DMS53 treated with DMSO at 0.1 percent for 48 hours (cell line): ENCODE results near the gene SH3BP4.
"Not testable (repeated sequence)": the region's sequence is repeated elsewhere in the genome, so short reads cannot be mapped to it uniquely, and the experiment has no call there.

Source experiments
- DNase-seq: peaks from one replicate; lab custom pipeline; 2025; ENCODE audit not compliant: unreplicated experiment; lab: John Stamatoyannopoulos, UW

Gene SH3BP4

DNA sequence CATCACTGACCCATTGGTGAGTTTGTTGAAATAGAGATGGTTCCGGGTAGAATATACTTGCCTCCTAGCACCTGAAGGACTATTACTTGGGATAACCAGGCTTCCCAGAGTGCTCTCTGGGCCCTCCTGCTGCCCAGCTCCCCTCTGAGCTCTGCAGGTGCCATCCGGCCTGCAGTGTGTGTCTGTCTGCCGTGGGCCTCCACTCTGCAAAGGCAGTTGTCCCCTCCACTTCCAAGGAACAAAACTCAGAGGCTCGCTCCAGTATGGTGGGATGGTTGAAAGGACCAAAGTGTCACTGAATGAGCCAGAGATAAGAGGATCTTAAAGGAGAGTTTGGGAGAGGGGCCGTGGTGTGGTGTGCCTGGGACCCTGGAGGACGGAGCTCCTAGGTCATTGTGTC, 57.3 kb downstream of the SH3BP4 start:
- DNase-seq = no peak

DNA sequence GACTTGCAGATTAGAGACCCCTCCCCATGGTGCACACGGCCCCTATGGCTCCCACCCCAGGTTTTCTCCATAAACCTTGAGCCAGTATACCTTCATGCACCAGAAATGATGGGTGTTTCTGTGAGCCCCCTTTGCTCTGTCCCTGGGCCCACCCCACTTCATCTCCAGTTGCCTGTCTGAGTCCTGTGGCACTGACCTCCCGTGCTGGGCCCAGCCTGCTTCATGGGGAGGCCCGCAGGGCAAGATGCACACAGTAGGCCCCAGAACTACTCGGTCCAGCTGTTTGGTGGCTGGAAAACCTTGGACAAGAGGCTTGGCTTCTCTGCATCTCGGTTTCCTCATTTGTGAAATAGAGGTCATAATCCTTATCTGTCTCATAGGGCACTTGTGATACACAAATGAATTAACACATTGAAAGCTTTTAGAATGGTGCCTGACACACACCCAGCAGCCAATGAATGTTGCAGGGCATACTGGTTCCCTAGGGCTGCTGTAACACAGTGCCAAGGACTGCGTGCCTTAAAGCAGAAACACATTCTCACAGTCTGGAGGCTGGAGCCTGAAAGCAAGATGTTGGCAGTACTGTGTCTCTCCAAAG, 58.4 kb downstream of the SH3BP4 start:
- DNase-seq = no peak

DNA sequence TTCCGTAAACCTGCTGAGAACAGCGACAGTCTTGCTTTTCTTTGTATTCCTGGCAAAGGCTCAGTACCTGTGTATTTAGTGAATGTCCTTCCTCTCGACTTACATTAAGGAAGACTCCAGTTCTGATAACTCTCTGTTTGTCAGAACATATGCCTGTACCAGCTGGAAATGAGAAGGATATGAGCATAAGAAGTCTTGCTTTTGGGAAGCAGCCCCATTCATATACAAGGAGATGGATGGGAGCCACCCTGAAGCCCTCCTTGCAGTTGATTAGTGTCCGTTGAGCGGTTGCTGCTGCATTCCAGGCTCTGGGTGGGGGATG, 59.8 kb downstream of the SH3BP4 start:
- DNase-seq = no peak

DNA sequence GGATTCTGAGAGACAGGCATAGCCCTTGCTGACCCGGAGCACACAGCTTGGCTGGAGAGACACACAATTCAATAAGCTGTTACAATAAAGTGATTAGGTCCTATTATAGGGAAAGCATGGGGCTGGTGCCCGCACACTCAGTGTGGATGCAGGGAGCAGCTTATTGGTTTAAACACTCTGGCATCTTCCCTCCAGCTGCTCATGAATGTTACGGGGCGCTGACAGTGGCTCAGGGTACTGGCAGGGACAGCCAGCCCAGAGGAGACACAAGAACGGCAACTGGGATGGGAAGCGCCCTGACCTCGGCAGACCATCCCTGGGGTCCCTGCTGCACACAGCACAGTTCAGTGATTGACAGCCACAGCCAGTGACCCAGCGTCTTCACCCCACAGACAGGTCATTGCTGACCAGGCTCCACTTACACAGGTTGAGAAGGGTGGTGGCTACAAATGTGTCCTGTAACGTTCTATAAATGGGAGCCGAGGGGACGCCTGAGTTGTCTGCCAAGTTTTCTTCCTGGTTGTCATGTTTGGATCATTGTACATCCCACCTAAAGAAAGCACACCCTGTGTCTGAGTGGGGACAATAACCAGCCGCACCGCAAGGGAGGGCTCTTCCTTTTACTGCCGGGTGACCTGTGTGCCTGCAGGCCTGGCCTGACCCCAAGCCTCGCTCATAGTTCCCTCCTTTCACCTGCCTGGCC, 60.3 kb downstream of the SH3BP4 start:
- no peak for DNase-seq

DNA sequence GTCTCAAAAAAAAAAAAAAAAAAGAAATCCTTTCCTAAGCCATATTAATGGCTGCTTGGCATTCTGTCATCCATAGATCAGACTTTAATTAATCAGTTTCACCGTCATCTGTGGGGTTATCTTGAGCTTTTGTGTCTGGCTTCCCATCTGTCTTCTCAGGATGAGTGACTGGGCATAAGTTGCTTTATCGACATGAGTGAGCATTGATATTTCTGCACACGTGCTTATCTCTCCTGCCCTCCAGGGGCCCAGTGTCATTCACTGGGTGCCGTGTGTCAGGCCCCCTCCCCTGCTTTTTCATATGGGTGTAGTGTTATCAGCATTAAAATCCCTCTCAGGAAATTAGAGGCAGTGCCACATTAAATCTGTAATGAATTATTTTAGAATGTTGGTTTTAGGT, 65.6 kb downstream of the SH3BP4 start:
- DNase-seq = no peak

DNA sequence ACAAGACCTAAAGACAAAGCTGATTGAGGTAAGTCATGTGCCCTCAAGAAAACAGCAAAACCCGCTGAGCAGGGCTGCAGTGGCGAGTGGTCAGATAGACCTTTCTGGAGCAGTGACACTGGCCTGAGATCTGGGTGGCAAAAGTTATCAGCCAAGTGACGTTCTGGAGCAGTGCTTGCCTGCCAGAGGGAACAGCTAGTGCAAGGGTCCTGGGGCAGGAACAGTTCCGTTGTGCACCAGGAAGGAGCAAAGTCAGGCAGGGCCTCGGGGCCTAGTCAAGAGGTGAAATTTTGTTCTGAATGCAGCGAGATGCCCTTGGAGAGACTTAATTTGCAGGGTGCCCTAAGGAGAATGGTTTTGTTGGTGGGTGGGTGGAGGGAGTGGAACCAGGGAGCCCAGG, 67.0 kb downstream of the SH3BP4 start:
- no peak for DNase-seq

DNA sequence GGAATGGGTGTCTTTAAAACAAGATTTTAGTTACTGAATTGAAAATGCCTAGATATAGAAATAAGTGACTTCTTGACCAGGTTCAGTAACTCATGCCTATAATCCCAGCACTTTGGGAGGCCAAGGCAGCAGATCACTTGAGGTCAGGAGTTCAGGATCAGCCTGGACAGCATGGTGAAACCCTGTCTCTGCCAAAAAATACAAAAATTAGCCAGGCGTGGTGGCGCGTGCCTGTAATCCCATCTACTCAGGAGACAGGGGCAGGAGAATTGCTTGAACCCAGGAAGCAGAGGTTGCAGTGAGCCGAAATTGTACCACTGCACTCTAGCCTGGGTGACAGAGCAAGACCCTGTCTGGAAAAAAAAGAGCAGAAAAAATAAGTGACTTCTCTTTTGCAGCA, 68.3 kb downstream of the SH3BP4 start:
- DNase-seq = not testable (repeated sequence)

DNA sequence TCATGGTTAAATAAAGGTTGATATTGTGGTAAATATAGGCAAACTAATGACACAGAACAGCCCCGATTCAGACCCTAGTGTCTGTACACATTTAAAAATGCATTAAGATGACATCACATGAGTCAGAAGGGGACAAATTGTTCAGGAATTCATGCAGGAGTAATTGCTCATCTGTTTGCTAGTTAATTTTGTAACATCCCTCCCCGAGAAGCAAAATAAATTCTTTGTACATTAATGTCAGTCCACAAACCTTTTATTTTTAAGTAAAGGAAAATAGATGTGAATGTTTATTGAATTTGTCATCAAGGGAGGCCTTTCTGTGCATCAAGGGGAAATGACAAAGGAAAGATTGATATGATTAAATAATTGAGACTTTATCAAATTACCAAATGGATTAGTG, 69.9 kb downstream of the SH3BP4 start:
- DNase-seq = no peak

DNA sequence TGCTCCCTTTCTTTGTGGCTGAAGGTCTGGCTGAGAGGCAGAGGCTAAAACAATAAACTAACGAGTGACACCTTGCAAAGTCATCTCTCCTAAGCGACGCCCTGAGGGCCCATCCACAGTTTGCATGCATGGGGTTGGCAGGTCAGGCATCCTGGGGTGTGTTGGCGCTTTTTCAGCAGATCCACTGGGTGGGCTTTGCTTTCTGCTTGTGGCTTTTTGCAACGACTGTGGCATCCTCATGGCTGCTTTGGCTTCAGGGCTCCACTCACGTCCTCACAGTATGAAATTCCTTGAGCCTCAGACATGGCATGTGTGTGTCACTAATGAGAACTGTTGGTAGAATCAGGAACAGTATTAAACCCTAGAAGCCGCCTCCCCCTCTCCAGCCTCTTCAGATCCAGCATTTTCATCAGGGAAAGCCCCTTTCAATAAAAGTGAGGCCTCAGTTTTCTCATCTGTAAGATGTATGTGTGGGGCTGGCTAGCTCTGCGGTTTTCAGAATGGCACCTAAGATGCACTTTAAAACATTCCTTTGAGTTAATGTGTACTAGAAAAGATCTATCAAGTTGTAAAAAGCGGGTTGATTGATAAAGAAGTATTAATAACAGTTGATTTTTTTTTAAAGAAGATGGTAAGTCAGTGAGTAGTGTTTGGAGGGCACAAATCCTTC, 72.5 kb downstream of the SH3BP4 start:
- no peak for DNase-seq

DNA sequence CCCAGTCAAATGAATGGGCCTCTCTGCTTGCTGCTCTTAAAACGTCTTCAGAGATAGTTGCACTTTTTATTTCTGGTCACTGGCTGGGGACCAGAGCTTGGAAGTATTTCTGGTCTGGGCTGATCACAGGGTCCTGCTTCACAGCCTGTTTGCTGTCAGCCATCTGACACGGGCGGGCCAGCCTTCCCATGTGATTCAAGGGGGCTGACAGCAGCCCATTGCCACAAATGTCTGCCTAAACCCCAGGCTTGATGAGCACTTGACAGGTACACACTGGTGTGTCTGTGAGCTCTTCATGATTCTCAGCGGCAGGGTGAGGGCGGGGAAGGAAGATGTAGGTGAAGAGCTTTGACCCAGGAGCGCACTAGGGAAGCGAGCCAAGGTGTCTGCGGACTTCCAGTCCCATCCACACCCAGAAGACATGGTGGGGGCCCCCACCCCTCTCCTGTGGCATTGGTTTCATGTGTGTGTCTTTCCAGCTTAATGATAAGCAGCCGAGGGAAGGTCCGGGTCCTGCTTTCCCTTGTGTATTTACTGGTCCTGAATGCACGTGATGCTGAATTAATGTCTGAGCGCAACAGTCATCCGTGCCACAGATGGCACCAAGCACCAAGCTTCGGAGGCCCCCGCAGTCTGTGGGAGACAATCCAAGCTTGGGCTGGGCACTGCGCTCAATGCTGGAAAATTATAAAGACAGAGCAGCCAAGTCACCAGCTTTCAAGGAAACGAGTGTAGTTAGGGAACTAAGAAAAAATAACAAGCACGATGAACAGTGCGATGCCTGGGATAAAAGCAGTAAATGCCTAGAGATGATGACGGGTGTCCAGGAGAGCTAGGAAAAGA, 73.3 kb downstream of the SH3BP4 start:
- no peak for DNase-seq

DNA sequence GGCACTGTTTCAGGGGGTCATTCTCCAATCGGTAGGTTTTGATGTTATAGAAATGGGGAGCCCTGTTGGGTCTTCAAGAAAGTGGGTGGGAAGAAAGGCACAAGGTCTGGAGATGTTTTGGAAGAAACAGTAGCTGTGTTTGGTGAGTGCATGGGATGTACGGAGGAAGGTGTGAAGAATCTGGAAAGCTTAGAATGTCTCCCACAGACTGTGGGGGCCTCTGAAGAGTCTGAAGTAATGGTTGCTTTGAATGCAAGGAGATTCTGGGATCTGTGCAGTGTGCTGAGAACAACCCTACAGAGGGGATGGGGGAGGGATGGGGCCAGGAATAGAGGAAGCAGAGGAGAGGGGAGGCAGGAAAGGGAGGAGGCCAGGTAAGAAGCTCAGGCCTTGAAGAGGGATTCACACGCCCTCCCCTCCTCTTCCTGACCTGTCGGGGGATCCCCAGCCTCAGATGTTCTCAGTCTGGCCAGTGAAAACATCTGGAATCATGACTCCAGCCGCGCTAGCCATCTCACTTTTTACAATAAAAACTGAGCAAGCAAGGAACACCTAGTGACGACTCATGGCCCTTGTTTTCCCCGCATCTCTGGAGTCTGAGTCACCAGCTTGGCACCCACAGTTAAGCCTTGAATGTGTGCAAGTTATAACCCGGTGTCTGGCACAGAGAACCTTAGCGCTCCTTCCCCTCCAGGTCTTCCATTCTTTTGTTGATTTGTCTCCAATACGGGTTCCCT, 74.2 kb downstream of the SH3BP4 start:
- peak; percentile 25 for DNase-seq

DNA sequence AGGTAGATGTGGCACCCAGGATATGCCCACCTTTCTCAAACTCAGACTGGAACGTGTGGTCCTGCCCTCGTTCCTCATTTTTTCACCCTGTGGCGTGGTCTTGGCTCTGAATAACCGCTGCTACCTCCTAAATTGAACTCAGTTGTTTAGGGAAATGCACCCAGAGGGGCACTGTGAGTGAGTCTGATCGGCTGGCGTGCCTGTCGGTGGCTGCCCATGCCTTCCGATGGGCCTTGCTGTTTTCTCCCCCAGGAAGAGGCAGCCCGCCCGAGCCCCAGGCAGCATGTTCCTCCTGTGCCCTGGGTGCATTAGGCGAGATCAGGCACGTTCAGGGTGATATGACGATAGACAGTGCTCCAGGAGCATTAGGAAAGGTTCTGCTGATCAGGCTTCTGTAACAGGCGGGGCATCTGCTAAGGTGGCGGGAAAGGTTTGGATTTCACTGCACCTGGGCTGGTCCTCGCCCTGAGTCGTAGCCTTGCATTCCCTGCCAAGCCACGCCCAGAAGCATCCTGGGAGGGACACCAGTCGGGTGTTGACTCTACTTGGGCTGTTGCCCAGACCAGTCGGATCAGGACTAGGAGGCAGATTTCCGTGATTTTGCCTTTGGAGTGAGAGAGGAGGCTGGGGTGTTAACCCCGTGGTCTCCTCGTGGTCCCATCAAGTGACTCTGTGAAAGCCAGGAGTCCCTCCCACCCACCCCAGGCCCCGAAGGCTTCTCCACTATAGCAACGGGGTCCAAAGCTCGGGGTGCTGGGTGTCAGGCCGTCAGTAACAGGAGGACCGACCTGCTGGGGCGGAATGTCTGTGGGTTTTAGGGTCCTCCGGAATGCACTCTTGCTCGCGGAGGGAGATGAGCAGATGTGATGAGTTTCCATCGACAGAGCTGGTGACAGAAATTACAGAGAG, 75.1 kb downstream of the SH3BP4 start:
- peak; percentile 91 for DNase-seq

DNA sequence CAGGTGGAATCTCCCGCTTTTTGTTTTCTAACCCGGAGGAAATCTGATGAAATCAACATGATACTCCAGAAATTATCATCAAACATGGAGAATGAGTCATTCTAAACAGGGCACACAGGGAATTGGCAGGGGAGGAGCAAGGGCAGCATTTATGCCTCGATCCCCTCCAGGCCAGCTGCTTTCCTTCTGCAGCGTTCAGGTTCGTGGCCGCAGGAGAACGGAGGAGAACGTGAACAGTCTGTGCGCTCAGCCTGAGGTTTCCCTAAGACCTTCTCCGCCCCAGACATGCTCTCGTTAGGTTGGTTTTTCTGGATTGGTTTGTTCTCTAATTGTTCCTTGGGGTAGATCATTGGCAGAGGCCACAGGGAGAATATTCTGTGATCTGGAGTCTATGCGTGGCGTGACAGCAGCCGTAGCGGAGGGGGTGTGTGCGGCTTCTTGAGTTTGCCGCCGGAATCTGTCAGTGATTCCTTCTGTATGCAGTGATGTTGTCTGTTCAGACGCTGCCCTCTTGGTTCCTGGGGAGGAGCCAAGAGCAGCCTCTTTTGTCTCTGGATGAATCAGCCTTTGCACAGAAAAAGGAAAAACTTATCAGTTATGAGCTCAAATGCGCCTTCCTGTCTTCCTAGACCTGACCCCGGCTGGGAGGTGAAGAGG, 75.9 kb downstream of the SH3BP4 start:
- DNase-seq = peak; percentile 85

DNA sequence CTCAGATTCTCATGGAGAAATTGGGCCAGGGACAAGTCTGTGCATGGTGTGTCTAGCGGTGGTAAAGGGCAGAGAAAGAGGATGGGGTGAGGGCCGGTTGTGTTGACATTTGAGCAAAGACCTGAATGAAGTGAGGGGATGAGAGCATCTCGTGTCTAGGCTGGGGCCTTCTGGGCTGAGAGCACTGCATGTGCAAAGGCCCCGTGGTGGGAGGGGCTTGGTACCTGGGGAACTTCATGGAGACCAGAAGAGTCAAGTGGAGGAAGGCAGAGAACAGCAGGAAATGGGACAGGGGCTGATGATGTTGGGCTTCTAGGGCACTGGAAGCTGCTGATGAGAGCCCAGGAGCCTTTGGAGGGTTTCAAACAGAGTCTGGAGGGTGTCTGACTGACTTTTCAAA, 76.8 kb downstream of the SH3BP4 start:
- no peak for DNase-seq

DNA sequence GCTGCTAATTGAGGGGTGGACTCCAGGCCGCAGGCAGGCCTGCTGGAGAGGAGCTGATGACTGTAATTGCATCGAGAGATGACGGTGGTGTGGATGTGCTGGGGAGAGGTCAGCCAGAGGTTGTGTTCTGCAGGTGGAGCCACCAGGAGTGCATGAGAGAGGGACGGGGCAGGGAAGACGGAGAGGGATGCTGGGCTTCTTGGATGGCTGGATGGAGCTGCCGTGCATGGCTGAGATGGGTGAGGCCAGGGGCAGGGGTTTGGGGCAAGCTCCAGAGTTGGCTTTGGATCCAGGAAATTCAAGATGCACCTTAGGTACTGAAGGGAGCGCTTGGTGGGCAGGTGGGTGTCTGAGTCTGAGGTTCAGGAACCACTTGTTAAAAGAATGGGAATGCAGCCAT, 77.2 kb downstream of the SH3BP4 start:
- no peak for DNase-seq

DNA sequence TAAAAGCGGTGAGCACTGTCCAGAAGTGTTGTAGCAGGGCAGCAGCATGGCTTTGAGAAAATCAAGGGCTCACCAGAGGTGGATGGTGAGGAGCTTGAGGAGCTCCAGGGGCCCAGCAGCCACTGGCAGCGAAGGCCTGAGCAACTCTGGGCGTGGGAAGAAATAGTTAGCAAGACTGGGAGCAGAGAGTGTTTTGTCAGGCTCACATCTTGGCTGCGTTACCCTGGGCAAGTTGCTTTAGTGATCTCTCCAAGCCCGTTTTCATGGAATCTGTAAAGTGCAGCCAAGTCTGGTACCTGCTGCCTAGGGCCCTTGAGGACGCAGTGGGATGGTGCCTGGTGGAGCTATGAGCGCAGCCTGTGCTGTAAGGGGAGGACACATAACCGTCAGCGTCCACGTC, 78.3 kb downstream of the SH3BP4 start:
- no peak for DNase-seq

DNA sequence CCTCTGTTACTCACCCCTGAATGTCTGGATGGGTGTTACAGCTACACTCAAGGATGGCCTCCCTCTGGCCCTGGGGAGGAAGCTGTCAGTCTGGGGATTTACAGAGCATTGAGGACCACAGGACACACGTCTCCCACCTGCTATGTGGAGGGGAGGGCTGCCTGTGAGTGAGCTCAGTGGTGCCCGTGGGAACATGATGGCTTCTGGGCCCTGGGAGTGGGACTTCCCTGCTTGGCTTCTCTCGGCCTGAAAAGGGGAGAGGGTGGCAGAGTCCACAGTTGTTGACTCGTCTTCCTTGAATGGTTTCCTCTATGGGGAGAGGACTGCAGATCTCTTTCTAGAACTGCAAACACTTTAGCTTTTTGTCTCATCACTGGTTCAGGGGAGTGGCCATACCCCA, 79.1 kb downstream of the SH3BP4 start:
- DNase-seq = no peak

DNA sequence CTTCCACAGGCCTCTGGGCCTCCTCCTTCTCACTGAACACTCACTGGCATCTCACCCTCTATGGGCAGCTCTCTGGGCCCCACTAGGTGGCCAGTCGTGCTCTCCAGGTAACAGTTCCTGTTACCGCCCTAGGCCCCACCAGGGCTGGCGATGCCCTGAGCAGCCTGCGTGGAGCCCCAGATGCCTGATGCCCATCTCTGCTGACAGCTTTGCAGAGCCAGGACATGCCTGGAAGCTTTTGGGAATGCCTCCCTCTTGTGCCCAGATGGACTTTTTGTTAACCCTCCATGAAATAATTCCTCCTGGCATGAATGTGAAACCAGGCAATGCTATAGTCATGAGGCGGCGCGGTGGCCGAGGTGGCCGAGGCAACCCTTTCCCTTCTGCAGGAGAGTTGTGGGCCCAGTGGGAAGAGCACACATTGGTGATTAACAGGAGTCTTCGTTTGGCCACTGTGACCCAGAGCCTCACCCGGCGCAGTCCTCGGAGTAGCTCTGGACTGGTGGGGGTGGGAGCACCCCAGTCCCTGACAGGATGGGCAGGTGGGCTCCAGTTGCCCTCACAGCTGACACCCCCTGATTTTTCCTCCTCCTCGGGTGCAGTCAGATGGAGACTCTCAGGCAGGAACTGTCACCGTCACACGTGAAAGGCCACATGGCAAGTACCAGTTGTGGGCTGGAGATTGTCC, 80.0 kb downstream of the SH3BP4 start:
- no peak for DNase-seq

DNA sequence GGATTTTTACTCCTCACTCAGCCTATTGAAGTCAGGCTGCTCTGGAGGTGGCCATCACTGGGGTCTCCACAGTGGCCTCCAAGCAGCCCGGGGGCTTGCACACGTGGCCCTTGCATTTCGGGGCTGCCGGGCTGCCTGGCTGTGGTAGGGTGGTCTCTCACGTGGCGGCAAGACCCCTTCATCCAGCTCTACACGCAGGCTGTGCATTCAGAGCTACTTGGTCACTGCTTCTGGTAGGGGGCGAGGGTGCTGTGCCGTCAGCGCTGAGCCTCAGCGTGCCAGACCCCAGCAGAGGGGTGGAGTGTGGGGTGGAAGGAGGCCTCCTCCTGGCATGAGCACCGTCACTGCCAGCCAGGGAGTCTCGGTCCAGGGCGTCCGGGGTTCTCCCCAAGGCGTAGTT, 80.6 kb downstream of the SH3BP4 start:
- DNase-seq = no peak
